Measurements from ENCODE around the gene NID2.

Gene NID2

DNA sequence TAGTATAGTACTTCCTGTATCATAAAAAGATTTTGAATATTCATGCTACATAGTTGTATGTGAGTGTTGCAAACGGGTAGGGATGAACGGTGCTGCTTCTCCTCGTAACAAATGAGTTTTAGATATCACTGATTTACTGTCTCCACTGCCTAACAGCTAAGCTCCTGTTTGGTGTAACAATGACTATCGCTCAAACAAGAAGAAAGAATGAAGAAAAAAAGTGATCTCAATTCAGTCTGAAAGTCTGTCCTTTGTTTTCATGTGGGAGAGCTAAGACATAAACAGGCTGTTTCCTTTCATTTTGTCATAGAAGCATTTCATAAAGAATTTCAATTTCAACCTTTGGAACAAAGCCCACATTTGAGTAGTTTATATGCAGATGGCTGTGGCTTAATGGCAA is 105.6 kb downstream of the NID2 start:
- no peak for DNase-seq (ENCODE audit: low read depth in 2 of 2, low spot score in 1 of 2)

- no peak for DNase-seq (ENCODE audit: low read depth in 2 of 2, low spot score in 1 of 2)
These were observed 106.1 kb downstream of the NID2 start for GRCh38 chr14:51962711-51963110.

GRCh38 chr14:51960866-51961265 is 108.0 kb downstream of the NID2 start:
- DNase-seq (ENCODE audit: low read depth in 2 of 2, low spot score in 1 of 2): no peak

DNA sequence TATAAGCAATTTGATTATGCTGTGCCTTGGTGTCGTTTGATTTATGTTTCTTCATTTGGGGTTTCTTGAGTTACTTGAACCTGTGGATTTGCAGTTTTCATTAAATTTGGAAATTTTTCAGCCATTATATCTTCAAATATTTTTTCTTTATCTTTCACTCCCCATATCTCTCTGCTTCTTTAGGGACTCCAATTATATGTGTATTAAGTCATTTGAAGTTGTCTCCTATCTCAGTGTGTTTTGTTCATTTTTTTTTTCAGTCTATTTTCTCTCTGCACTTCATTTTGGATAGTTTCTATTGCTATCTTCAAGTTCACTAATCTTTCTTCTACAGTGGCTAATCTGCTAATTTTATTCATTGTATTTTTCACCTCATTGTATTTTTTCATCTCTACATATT is 108.9 kb downstream of the NID2 start:
- DNase-seq (ENCODE audit: low read depth in 2 of 2, low spot score in 1 of 2): no peak

GRCh38 chr14:51957950-51958349 is 110.9 kb downstream of the NID2 start:
- no peak for DNase-seq (ENCODE audit: low read depth in 2 of 2, low spot score in 1 of 2)
